ENCODE results near the gene WDR91. TPM values are rescaled to one million over a fixed set of nuclear protein-coding genes. Genes with fewer than 3 reads are reported as not detected.

The WDR91 gene
- total RNA-seq, 6 donors from 2014 or later = 19.0 to 180 (median 27.5) TPM

DNA sequence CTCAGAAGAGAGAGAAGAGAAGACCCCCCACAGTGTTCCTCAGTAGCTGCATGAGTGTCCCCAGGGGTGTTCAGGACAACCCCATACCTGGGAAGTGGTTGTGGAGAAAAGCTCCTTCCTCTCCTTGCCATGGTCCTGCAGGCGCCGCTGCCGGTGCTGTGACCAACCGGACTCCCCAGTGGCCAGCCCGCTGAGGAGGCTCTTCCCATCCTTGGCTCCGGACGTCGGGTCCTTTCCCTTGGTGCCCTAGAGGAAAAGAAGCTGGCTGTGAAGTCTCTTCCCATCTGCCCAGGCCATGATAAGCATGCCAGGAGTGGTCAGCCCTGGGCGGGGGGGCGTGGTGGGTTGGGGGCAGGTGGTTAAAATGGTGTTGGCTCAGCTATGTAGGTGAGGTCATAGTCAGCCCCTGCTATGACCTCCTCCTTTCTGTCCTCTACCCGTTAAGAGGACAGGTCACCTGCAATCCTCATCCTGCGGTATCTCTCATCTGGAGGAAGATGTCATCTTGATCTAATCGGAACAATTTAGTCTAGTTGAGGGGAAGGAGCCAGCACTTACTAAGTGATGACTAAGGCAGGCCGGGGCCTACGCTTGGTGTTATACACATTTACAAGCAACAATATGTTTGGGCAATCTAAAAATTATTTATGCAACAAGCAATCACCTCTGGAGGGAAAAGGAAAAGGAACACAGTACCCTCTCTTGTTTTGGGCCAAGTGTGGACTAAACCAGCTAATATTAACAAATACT, 13.2 kb downstream of the WDR91 start:
- Histone ChIP-seq H3K4me1 (peaks cover 0 to 6% (median 5%) of the 10 kb centered on the region in 4 donors), H3K9me3 (no peaks in the 10 kb centered on the region), H3K36me3 (peaks cover 25 to 89% (median 73%) of the 10 kb centered on the region in 4 donors), H3K4me3 (no peak overlapping the region), H3K27me3 (no peaks in the 10 kb centered on the region), H3K27ac (no peak overlapping the region)
- TF ChIP-seq EP300 (IDR thresholded peaks at IDR 0.05) (no peak), POLR2AphosphoS5 (IDR thresholded peaks at IDR 0.05) (no peak)
- TF ChIP-seq, protein P1, sequence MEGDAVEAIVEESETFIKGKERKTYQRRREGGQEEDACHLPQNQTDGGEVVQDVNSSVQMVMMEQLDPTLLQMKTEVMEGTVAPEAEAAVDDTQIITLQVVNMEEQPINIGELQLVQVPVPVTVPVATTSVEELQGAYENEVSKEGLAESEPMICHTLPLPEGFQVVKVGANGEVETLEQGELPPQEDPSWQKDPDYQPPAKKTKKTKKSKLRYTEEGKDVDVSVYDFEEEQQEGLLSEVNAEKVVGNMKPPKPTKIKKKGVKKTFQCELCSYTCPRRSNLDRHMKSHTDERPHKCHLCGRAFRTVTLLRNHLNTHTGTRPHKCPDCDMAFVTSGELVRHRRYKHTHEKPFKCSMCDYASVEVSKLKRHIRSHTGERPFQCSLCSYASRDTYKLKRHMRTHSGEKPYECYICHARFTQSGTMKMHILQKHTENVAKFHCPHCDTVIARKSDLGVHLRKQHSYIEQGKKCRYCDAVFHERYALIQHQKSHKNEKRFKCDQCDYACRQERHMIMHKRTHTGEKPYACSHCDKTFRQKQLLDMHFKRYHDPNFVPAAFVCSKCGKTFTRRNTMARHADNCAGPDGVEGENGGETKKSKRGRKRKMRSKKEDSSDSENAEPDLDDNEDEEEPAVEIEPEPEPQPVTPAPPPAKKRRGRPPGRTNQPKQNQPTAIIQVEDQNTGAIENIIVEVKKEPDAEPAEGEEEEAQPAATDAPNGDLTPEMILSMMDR (IDR thresholded peaks at IDR 0.05) = no peak
- ATAC-seq (ENCODE audit: low FRiP score in 2 of 2) = no peak
- DNase-seq = no peak
- WGBS, 2 donors = 90 to 94% methylated on average over 14 to 15 of the region's 15 CpGs

DNA sequence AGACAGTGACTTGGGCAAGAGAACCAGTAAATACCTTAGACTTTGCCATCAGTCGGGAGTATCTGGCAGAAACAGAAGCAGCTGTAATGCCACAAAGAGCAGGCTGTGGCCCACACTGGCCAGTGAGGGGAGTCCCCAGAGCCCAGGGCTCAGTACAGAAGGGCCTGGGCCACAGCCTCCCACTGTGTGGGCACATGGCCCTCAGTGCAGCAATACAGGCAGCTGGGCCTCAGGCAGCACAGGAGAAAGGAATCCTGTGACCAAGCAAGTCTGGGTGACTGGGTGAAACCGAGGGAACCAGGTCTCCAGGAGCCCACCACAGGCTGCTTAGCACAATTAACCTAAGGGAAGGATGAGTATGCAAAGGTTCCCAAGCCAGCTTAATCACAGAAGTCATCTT, 14.0 kb downstream of the WDR91 start:
- Histone ChIP-seq H3K27me3 (no peaks in the 10 kb centered on the region), H3K4me3 (no peak overlapping the region), H3K4me1 (peaks cover 0 to 6% (median 0%) of the 10 kb centered on the region in 4 donors), H3K9me3 (no peaks in the 10 kb centered on the region), H3K36me3 (peaks cover 32 to 93% (median 76%) of the 10 kb centered on the region in 4 donors), H3K27ac (no peak overlapping the region)
- WGBS, 2 donors = 91 to 100% methylated on average over 2 of the region's 2 CpGs
- no peak for DNase-seq
- TF ChIP-seq POLR2AphosphoS5 (IDR thresholded peaks at IDR 0.05) (no peak), POLR2A (IDR thresholded peaks at IDR 0.05) (no peak), EP300 (IDR thresholded peaks at IDR 0.05) (no peak)
- TF ChIP-seq, protein P1 (IDR thresholded peaks at IDR 0.05) = no peak
- ATAC-seq (ENCODE audit: low FRiP score in 2 of 2) = no peak

DNA sequence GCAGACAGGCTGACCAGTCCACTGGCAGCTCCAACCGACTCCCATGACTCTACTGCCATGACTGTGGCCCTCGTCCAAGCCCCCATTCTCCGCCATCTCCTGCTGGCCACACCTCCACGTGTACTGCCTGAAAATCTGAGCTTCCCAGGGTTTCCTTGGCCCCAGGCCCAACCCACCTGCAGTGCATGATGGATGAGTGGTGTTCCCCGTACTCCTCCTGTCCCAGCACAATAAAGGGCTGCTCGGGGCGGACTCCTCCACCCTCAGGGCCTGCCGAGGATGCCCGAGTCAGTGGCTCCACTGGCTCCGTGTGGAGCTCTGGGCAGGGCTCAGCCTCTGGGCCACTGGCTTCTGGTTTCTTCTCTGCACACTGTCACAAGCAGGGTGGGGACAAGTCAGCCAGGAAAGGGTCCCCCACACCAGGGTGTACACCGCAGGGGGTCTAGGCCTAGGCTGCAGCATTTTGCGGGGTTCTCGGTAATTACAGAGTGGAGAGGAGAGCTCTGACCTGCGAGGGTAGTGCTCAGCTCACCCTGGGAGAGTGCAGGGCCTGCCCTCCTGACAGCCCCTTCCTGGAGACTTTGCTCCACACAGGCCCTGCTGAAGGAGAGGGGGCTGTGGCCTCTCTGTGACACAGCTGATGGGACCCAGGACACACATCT, 15.2 kb downstream of the WDR91 start:
- no peak overlapping the region for H3K27ac ChIP-seq
- DNase-seq (no peak), ATAC-seq (ENCODE audit: low FRiP score in 2 of 2) (peak in 1 of 2 donors; percentile 24)
- no peaks in the 10 kb centered on the region for H3K27me3 ChIP-seq
- H3K36me3 ChIP-seq = peaks cover 34 to 92% (median 76%) of the 10 kb centered on the region in 4 donors
- TF ChIP-seq EP300 (IDR thresholded peaks at IDR 0.05) (no peak), POLR2AphosphoS5 (IDR thresholded peaks at IDR 0.05) (no peak), POLR2A (IDR thresholded peaks at IDR 0.05) (no peak)
- TF ChIP-seq, protein P1 (IDR thresholded peaks at IDR 0.05) = no peak
- H3K4me1 ChIP-seq = peaks cover 0 to 6% (median 0%) of the 10 kb centered on the region in 4 donors
- H3K4me3 ChIP-seq = no peak overlapping the region
- H3K9me3 ChIP-seq = no peaks in the 10 kb centered on the region
- 94 to 96% methylated on average over 8 to 14 of the region's 14 CpGs for WGBS, 2 donors

DNA sequence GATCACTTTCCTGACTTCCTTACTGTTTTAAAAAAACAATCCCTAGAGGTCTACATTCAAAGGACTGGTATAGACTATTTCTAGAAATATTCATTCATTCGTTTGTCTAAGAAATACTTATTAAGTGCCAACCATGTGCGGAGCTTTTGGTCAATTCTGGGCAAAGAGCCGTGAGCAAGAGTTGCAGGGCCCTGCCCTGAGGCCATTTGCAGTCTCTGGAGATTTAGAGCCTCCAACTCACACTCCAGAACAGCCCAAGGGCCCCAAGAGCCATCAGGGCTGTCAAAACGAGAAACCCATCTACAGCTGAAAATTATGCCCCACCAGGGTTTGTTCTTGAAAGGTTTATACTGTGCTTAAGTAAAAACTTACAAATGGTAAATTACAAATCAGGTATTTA, 16.2 kb downstream of the WDR91 start:
- no peak overlapping the region for H3K4me3 ChIP-seq
- H3K27ac ChIP-seq = no peak overlapping the region
- no peaks in the 10 kb centered on the region for H3K27me3 ChIP-seq
- DNase-seq (no peak), ATAC-seq (ENCODE audit: low FRiP score in 2 of 2) (no peak)
- 79 to 93% methylated on average over 4 of the region's 4 CpGs for WGBS, 2 donors
- no peaks in the 10 kb centered on the region for H3K9me3 ChIP-seq
- H3K4me1 ChIP-seq = peaks cover 0 to 6% (median 0%) of the 10 kb centered on the region in 4 donors
- H3K36me3 ChIP-seq = peaks cover 34 to 94% (median 70%) of the 10 kb centered on the region in 4 donors
- TF ChIP-seq EP300 (IDR thresholded peaks at IDR 0.05) = no peak
- TF ChIP-seq, protein P1 (IDR thresholded peaks at IDR 0.05) = no peak
- TF ChIP-seq POLR2A (IDR thresholded peaks at IDR 0.05) = no peak
- TF ChIP-seq POLR2AphosphoS5 (IDR thresholded peaks at IDR 0.05) = no peak

All from upper lobe of left lung (tissue), 6 donors.